Measurements from ENCODE around the gene TARBP1.

TARBP1 gene

GRCh38 chr1:234458352-234459017 lies 20.5 kb downstream of the TARBP1 start:
- no peak overlapping the region for H3K27ac ChIP-seq (ENCODE audit: low read depth, low read length)

GRCh38 chr1:234454926-234455325 lies 24.1 kb downstream of the TARBP1 start:
- no peak overlapping the region for H3K27ac ChIP-seq (ENCODE audit: low read depth, low read length)
- no peaks in the 10 kb centered on the region for H3K27me3 ChIP-seq (ENCODE audit: control insufficient read depth, insufficient read depth, low read length)
- H3K4me3 ChIP-seq (ENCODE audit: low read depth, low read length): no peak overlapping the region
- H3K9ac ChIP-seq (ENCODE audit: low read depth, low read length): no peak overlapping the region
- H3K36me3 ChIP-seq (ENCODE audit: control insufficient read depth, insufficient read depth, low read length): peaks cover 55% of the 10 kb centered on the region
- no peaks in the 10 kb centered on the region for H3K4me1 ChIP-seq (ENCODE audit: control insufficient read depth, insufficient read depth, low read length)
- no peaks in the 10 kb centered on the region for H3K9me3 ChIP-seq (ENCODE audit: control insufficient read depth, insufficient read depth, low read length)

More at GRCh38 chr1:234458352-234459017, 20.5 kb downstream of the TARBP1 start:
- H3K4me3 ChIP-seq (ENCODE audit: low read depth, low read length): no peak overlapping the region
- H3K9ac ChIP-seq (ENCODE audit: low read depth, low read length): no peak overlapping the region
- H3K4me1 ChIP-seq (ENCODE audit: control insufficient read depth, insufficient read depth, low read length): no peaks in the 10 kb centered on the region
- H3K27me3 ChIP-seq (ENCODE audit: control insufficient read depth, insufficient read depth, low read length): no peaks in the 10 kb centered on the region
- peaks cover 59% of the 10 kb centered on the region for H3K36me3 ChIP-seq (ENCODE audit: control insufficient read depth, insufficient read depth, low read length)
- H3K9me3 ChIP-seq (ENCODE audit: control insufficient read depth, insufficient read depth, low read length): no peaks in the 10 kb centered on the region

- H3K4me3 ChIP-seq (ENCODE audit: low read depth, low read length): no peak overlapping the region
- H3K9me3 ChIP-seq (ENCODE audit: control insufficient read depth, insufficient read depth, low read length): no peaks in the 10 kb centered on the region
- no peaks in the 10 kb centered on the region for H3K27me3 ChIP-seq (ENCODE audit: control insufficient read depth, insufficient read depth, low read length)
- no peaks in the 10 kb centered on the region for H3K4me1 ChIP-seq (ENCODE audit: control insufficient read depth, insufficient read depth, low read length)
- H3K36me3 ChIP-seq (ENCODE audit: control insufficient read depth, insufficient read depth, low read length): peaks cover 64% of the 10 kb centered on the region
- no peak overlapping the region for H3K27ac ChIP-seq (ENCODE audit: low read depth, low read length)
- no peak overlapping the region for H3K9ac ChIP-seq (ENCODE audit: low read depth, low read length)
These were observed 26.5 kb downstream of the TARBP1 start for GRCh38 chr1:234452406-234452965.

GRCh38 chr1:234440348-234440747 lies 38.6 kb downstream of the TARBP1 start:
- Histone ChIP-seq H3K27ac (ENCODE audit: low read depth, low read length) (no peak overlapping the region), H3K4me1 (ENCODE audit: control insufficient read depth, insufficient read depth, low read length) (no peaks in the 10 kb centered on the region), H3K9me3 (ENCODE audit: control insufficient read depth, insufficient read depth, low read length) (no peaks in the 10 kb centered on the region), H3K9ac (ENCODE audit: low read depth, low read length) (no peak overlapping the region), H3K27me3 (ENCODE audit: control insufficient read depth, insufficient read depth, low read length) (no peaks in the 10 kb centered on the region), H3K36me3 (ENCODE audit: control insufficient read depth, insufficient read depth, low read length) (peaks cover 19% of the 10 kb centered on the region), H3K4me3 (ENCODE audit: low read depth, low read length) (no peak overlapping the region)

- Histone ChIP-seq H3K9me3 (ENCODE audit: control insufficient read depth, insufficient read depth, low read length) (no peaks in the 10 kb centered on the region), H3K36me3 (ENCODE audit: control insufficient read depth, insufficient read depth, low read length) (peaks cover 19% of the 10 kb centered on the region), H3K4me1 (ENCODE audit: control insufficient read depth, insufficient read depth, low read length) (no peaks in the 10 kb centered on the region), H3K27ac (ENCODE audit: low read depth, low read length) (no peak overlapping the region), H3K9ac (ENCODE audit: low read depth, low read length) (no peak overlapping the region), H3K27me3 (ENCODE audit: control insufficient read depth, insufficient read depth, low read length) (no peaks in the 10 kb centered on the region), H3K4me3 (ENCODE audit: low read depth, low read length) (no peak overlapping the region)
These were observed 40.4 kb downstream of the TARBP1 start for GRCh38 chr1:234438579-234438978.

GRCh38 chr1:234437423-234438171 lies 41.4 kb downstream of the TARBP1 start:
- Histone ChIP-seq H3K27me3 (ENCODE audit: control insufficient read depth, insufficient read depth, low read length) (no peaks in the 10 kb centered on the region), H3K9ac (ENCODE audit: low read depth, low read length) (no peak overlapping the region), H3K36me3 (ENCODE audit: control insufficient read depth, insufficient read depth, low read length) (peaks cover 24% of the 10 kb centered on the region), H3K27ac (ENCODE audit: low read depth, low read length) (no peak overlapping the region), H3K4me3 (ENCODE audit: low read depth, low read length) (no peak overlapping the region), H3K4me1 (ENCODE audit: control insufficient read depth, insufficient read depth, low read length) (no peaks in the 10 kb centered on the region), H3K9me3 (ENCODE audit: control insufficient read depth, insufficient read depth, low read length) (no peaks in the 10 kb centered on the region)

- Histone ChIP-seq H3K4me1 (ENCODE audit: control insufficient read depth, insufficient read depth, low read length) (no peaks in the 10 kb centered on the region), H3K36me3 (ENCODE audit: control insufficient read depth, insufficient read depth, low read length) (peaks cover 32% of the 10 kb centered on the region), H3K9ac (ENCODE audit: low read depth, low read length) (no peak overlapping the region)
These were observed 43.4 kb downstream of the TARBP1 start for GRCh38 chr1:234435620-234436019.

GRCh38 chr1:234434706-234435105 lies 44.3 kb downstream of the TARBP1 start:
- Histone ChIP-seq H3K36me3 (ENCODE audit: control insufficient read depth, insufficient read depth, low read length) (peaks cover 39% of the 10 kb centered on the region), H3K9ac (ENCODE audit: low read depth, low read length) (no peak overlapping the region), H3K9me3 (ENCODE audit: control insufficient read depth, insufficient read depth, low read length) (no peaks in the 10 kb centered on the region), H3K4me3 (ENCODE audit: low read depth, low read length) (no peak overlapping the region), H3K27ac (ENCODE audit: low read depth, low read length) (no peak overlapping the region), H3K4me1 (ENCODE audit: control insufficient read depth, insufficient read depth, low read length) (no peaks in the 10 kb centered on the region), H3K27me3 (ENCODE audit: control insufficient read depth, insufficient read depth, low read length) (no peaks in the 10 kb centered on the region)

More at GRCh38 chr1:234435620-234436019, 43.4 kb downstream of the TARBP1 start:
- Histone ChIP-seq H3K27ac (ENCODE audit: low read depth, low read length) (no peak overlapping the region), H3K9me3 (ENCODE audit: control insufficient read depth, insufficient read depth, low read length) (no peaks in the 10 kb centered on the region), H3K4me3 (ENCODE audit: low read depth, low read length) (no peak overlapping the region), H3K27me3 (ENCODE audit: control insufficient read depth, insufficient read depth, low read length) (no peaks in the 10 kb centered on the region)

GRCh38 chr1:234433563-234434285 lies 45.3 kb downstream of the TARBP1 start:
- H3K27ac ChIP-seq (ENCODE audit: low read depth, low read length): no peak overlapping the region
- peaks cover 49% of the 10 kb centered on the region for H3K36me3 ChIP-seq (ENCODE audit: control insufficient read depth, insufficient read depth, low read length)
- no peak overlapping the region for H3K4me3 ChIP-seq (ENCODE audit: low read depth, low read length)
- H3K27me3 ChIP-seq (ENCODE audit: control insufficient read depth, insufficient read depth, low read length): no peaks in the 10 kb centered on the region
- no peaks in the 10 kb centered on the region for H3K4me1 ChIP-seq (ENCODE audit: control insufficient read depth, insufficient read depth, low read length)
- no peaks in the 10 kb centered on the region for H3K9me3 ChIP-seq (ENCODE audit: control insufficient read depth, insufficient read depth, low read length)
- H3K9ac ChIP-seq (ENCODE audit: low read depth, low read length): no peak overlapping the region

- Histone ChIP-seq H3K4me3 (ENCODE audit: low read depth, low read length) (no peak overlapping the region), H3K9me3 (ENCODE audit: control insufficient read depth, insufficient read depth, low read length) (no peaks in the 10 kb centered on the region), H3K36me3 (ENCODE audit: control insufficient read depth, insufficient read depth, low read length) (peaks cover 63% of the 10 kb centered on the region), H3K9ac (ENCODE audit: low read depth, low read length) (no peak overlapping the region), H3K27ac (ENCODE audit: low read depth, low read length) (no peak overlapping the region), H3K4me1 (ENCODE audit: control insufficient read depth, insufficient read depth, low read length) (no peaks in the 10 kb centered on the region), H3K27me3 (ENCODE audit: control insufficient read depth, insufficient read depth, low read length) (no peaks in the 10 kb centered on the region)
These were observed 47.7 kb downstream of the TARBP1 start for GRCh38 chr1:234431255-234431654.
